ENCODE data around the gene GRAMD2B. TPM values are rescaled to one million over a fixed set of nuclear protein-coding genes. Genes with fewer than 3 reads are reported as not detected.

The GRAMD2B gene
- total and polyA plus RNA-seq, 2 of the 13 experiments (the other 11 are each of a cell fraction or from before 2014, with no cell fraction given) = 8.1 to 10.6 TPM

DNA sequence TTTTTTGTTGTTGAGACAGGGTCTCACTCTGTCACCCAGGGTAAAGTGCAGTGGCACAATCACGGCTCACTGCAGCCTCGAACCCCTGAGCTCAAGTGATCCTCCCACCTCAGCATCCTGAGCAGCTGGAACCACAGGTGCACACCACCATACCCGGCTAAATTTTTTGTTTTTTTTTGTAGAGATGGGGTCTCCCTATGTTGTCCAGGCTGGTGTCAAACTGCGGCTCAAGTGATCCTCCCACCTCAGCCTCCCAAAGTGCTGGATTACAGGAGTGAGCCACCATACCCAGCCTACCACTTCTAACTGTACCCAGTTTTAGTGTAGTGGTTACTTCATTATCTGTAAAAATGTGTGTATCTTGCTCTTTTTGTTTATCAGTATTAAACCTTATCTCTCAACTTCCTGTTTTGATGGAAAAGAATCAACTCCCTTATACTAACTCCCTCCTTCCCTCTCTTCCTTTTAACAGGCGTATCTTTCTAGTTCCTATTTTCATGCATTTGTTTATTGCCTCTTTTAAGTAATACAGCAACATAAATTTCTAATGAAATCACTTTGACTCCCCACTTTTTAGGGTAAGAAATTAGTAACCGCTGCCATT lies 33.1 kb downstream of the GRAMD2B start:
- no peaks in the 10 kb centered on the region for H4K20me1 ChIP-seq (ENCODE audit: insufficient read depth, low read length)
- WGBS (ENCODE audit: low lambda C conversion rate) = 76% methylated on average over 6 of the region's 6 CpGs
- no peaks in the 10 kb centered on the region for H3K36me3 ChIP-seq (replicated peaks in 1 of 2; ENCODE audit: control insufficient read depth in 1 of 2, insufficient read depth in 2 of 2, low read length in 2 of 2)
- H3K9me3 ChIP-seq (ENCODE audit: low read length) = no peaks in the 10 kb centered on the region
- no peak overlapping the region for H2AFZ ChIP-seq (ENCODE audit: low read length)
- H3K27me3 ChIP-seq (ENCODE audit: control insufficient read depth in 1 of 2, insufficient read depth in 2 of 2, low read length in 2 of 2) = no peaks in the 10 kb centered on the region
- H3K9ac ChIP-seq (ENCODE audit: insufficient read depth, low read depth, low read length) = no peak overlapping the region
- in situ Hi-C loops (cut with HindIII; ENCODE audit: extremely low pct_ligation_motif_present, low pct_unique_long_range_greater_than_20kb) (no loop called here), intact Hi-C loops (cut with micrococcal nuclease; ENCODE audit: unreplicated experiment) (no loop called here)
- no peaks in the 10 kb centered on the region for H3K4me1 ChIP-seq (ENCODE audit: insufficient read depth, low read length)
- no peak for ATAC-seq
- no peak for TF ChIP-seq ZNF709 (CRISPR knock-in tag; IDR thresholded peaks at IDR 0.05)
- TF ChIP-seq, protein P1, sequence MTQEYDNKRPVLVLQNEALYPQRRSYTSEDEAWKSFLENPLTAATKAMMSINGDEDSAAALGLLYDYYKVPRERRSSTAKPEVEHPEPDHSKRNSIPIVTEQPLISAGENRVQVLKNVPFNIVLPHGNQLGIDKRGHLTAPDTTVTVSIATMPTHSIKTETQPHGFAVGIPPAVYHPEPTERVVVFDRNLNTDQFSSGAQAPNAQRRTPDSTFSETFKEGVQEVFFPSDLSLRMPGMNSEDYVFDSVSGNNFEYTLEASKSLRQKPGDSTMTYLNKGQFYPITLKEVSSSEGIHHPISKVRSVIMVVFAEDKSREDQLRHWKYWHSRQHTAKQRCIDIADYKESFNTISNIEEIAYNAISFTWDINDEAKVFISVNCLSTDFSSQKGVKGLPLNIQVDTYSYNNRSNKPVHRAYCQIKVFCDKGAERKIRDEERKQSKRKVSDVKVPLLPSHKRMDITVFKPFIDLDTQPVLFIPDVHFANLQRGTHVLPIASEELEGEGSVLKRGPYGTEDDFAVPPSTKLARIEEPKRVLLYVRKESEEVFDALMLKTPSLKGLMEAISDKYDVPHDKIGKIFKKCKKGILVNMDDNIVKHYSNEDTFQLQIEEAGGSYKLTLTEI (CRISPR knock-in tag; conservative IDR thresholded peaks at IDR 0.05) = no peak
- TF ChIP-seq ZNF841 (CRISPR knock-in tag; IDR thresholded peaks at IDR 0.05; ENCODE audit: borderline replicate concordance) = no peak
- TF ChIP-seq PHF5A (CRISPR knock-in tag; IDR thresholded peaks at IDR 0.05; ENCODE audit: low read depth, unreplicated experiment) = no peak
- TF ChIP-seq FOXP1 (IDR thresholded peaks at IDR 0.05) = no peak
- no peak for TF ChIP-seq FOXP1 (CRISPR knock-in tag; IDR thresholded peaks at IDR 0.05)
- no peak for TF ChIP-seq HNF4G (IDR thresholded peaks at IDR 0.05; ENCODE audit: borderline replicate concordance, low read depth, low read length)
- TF ChIP-seq HNF4G (CRISPR knock-in tag; IDR thresholded peaks at IDR 0.05; ENCODE audit: borderline replicate concordance, low read depth) = no peak
- TF ChIP-seq GFI1 (CRISPR knock-in tag; IDR thresholded peaks at IDR 0.05; ENCODE audit: borderline replicate concordance) = no peak
- TF ChIP-seq ZNF670 (CRISPR knock-in tag; IDR thresholded peaks at IDR 0.05; ENCODE audit: borderline replicate concordance) = no peak
- no peak for TF ChIP-seq SOX5 (CRISPR knock-in tag; IDR thresholded peaks at IDR 0.05; ENCODE audit: borderline replicate concordance)
- no peak for TF ChIP-seq TEAD3 (CRISPR knock-in tag; optimal IDR thresholded peaks at IDR 0.05; ENCODE audit: borderline replicate concordance)
- no peak overlapping the region for H3K27ac ChIP-seq (ENCODE audit: extremely low read length, insufficient read depth, low read length)
- CTCF ChIA-PET (ENCODE audit: low intra/inter-chr PET ratio, low total read pairs) = no interaction called here
- POLR2A ChIA-PET = no interaction called here
- no peak for DNase-seq (ENCODE audit: low spot score)
- H3K4me3 ChIP-seq (replicated peaks in 1 of 3; ENCODE audit: insufficient read depth in 1 of 3, low read depth in 2 of 3, low read length in 3 of 3) = no peak overlapping the region
- no peak overlapping the region for H3K4me2 ChIP-seq (ENCODE audit: low read depth, low read length)
- no TSS peak for BruUV-seq (replicated peaks)
- H3K79me2 ChIP-seq (ENCODE audit: insufficient read depth, low read length) = no peaks in the 10 kb centered on the region
- no peak for FAIRE-seq

Data from HepG2 (cell line).